Choroid plexus epithelial cell (primary cell): ENCODE results near the gene RNU6-9.

Experiments
- DNase-seq: peaks from one replicate; pipeline ENCODE4 v3.0.0-alpha.2; 2010; ENCODE audit warnings: low read depth
- H3K4me3 ChIP-seq: 2 replicates; pipeline ENCODE4 v1.5.1; 2011; ENCODE audit warnings: low read depth, mild to moderate bottlenecking, control low read depth, low read length, moderate library complexity
- CTCF ChIP-seq: conservative IDR thresholded peaks from 2 replicates; pipeline ENCODE4 v1.5.1; 2011; ENCODE audit warnings: low read depth, mild to moderate bottlenecking, control low read depth, inconsistent platforms, low read length, moderate library complexity

Gene RNU6-9

GRCh38 chr19:882871-883497 is 10.3 kb upstream of the RNU6-9 start:
- H3K4me3 ChIP-seq, result no peak overlapping the region
- no peak for DNase-seq
- no peak for TF ChIP-seq CTCF

GRCh38 chr19:883661-884211 is 9.5 kb upstream of the RNU6-9 start:
- no peak overlapping the region for H3K4me3 ChIP-seq
- TF ChIP-seq CTCF, result no peak
- no peak for DNase-seq

GRCh38 chr19:884420-885211 is 8.7 kb upstream of the RNU6-9 start:
- no peak overlapping the region for H3K4me3 ChIP-seq
- no peak for TF ChIP-seq CTCF
- no peak for DNase-seq

GRCh38 chr19:885536-886224 is 7.6 kb upstream of the RNU6-9 start:
- TF ChIP-seq CTCF, result no peak
- no peak for DNase-seq
- H3K4me3 ChIP-seq, result no peak overlapping the region

GRCh38 chr19:887072-887471 is 6.2 kb upstream of the RNU6-9 start:
- no peak for TF ChIP-seq CTCF
- no peak overlapping the region for H3K4me3 ChIP-seq
- DNase-seq, result peak; percentile 65

- no peak overlapping the region for H3K4me3 ChIP-seq
- TF ChIP-seq CTCF, result no peak
- DNase-seq, result no peak
Measured at GRCh38 chr19:887599-887998, 5.7 kb upstream of the RNU6-9 start.
